Activated naive CD4-positive, alpha-beta T cell treated with Interleukin-2 at 50 U/mL for 16 hours (primary cell): Measurements from ENCODE around the gene NPR2.

Source experiments
- DNase-seq: peaks from one replicate; pipeline ENCODE4 v3.0.0-alpha.2; 2020

The NPR2 gene

GRCh38 chr9:35801328-35802128, 10.1 kb downstream of the NPR2 start:
- DNase-seq: no peak

GRCh38 chr9:35806101-35806500, 14.7 kb downstream of the NPR2 start:
- no peak for DNase-seq

- DNase-seq: no peak
Observed at GRCh38 chr9:35808433-35808832, 17.0 kb downstream of the NPR2 start.

GRCh38 chr9:35810122-35810521, 18.7 kb downstream of the NPR2 start:
- no peak for DNase-seq

- no peak for DNase-seq
Observed at GRCh38 chr9:35811381-35812024, 20.1 kb downstream of the NPR2 start.

GRCh38 chr9:35812025-35812602, 20.7 kb downstream of the NPR2 start, which contains the start of gene SPAG8:
Gene SPAG8, minus strand, starts transcription at chr9:35812262. Its CDS starts 115 bp downstream, at chr9:35812147.
- peak; percentile 95 for DNase-seq

GRCh38 chr9:35813434-35814105, 22.2 kb downstream of the NPR2 start:
- no peak for DNase-seq

GRCh38 chr9:35814106-35814840, 22.9 kb downstream of the NPR2 start:
- peak; percentile 43 for DNase-seq

- peak; percentile 98 for DNase-seq
Observed at GRCh38 chr9:35814841-35815543, 23.6 kb downstream of the NPR2 start, which contains the start of gene HINT2. Gene HINT2, minus strand, starts transcription at chr9:35815042. Its CDS starts 63 bp downstream, at chr9:35814979.

- DNase-seq: no peak
Observed at GRCh38 chr9:35816708-35817107, 25.3 kb downstream of the NPR2 start.

- no peak for DNase-seq
Observed at GRCh38 chr9:35818341-35818740, 26.9 kb downstream of the NPR2 start.

- no peak for DNase-seq
Observed at GRCh38 chr9:35820076-35820475, 28.7 kb downstream of the NPR2 start.

- no peak for DNase-seq
Observed at GRCh38 chr9:35822926-35823325, 31.5 kb downstream of the NPR2 start.

GRCh38 chr9:35826071-35826701, 34.8 kb downstream of the NPR2 start:
- peak; percentile 26 for DNase-seq

GRCh38 chr9:35827486-35827885, 36.1 kb downstream of the NPR2 start:
- DNase-seq: no peak

GRCh38 chr9:35828716-35829083, 37.3 kb downstream of the NPR2 start, which contains the start of gene FAM221B:
Gene FAM221B, minus strand, starts transcription at chr9:35828732. Its CDS starts 2,571 bp downstream, at chr9:35826161.
- DNase-seq: peak; percentile 35

- DNase-seq: peak; percentile 95
Observed at GRCh38 chr9:35829084-35829763, 37.8 kb downstream of the NPR2 start, which contains the start of gene TMEM8B. Gene TMEM8B, plus strand, starts transcription at chr9:35829228. Its CDS starts 220 bp downstream, at chr9:35829448.

GRCh38 chr9:35829764-35830096, 38.3 kb downstream of the NPR2 start:
- DNase-seq: no peak

- DNase-seq: no peak
Observed at GRCh38 chr9:35831040-35831439, 39.6 kb downstream of the NPR2 start.

- DNase-seq: no peak
Observed at GRCh38 chr9:35832814-35833213, 41.4 kb downstream of the NPR2 start.
